Neural progenitor cell (in vitro differentiated cells): ENCODE data around the gene KIAA1958. TPM values are rescaled to one million over a fixed set of nuclear protein-coding genes. Genes with fewer than 3 reads are reported as not detected.

ENCODE experiments used
- DNase-seq: peaks from one replicate; pipeline ENCODE4 v3.0.0-alpha.2; 2016; ENCODE audit warnings: low spot score
- H2AFZ ChIP-seq: fragments of 200-600 bp; sonication (generic); replicated peaks from 2 replicates; pipeline ENCODE4 v1.6.1; 2016; ENCODE audit warnings: antibody characterized with exemption
- H3F3A ChIP-seq: fragments of 200-600 bp; sonication (generic); 2 replicates; pipeline ENCODE4 v1.6.1; 2016; ENCODE audit warnings: antibody characterized with exemption, low read depth
- H3K27ac ChIP-seq: fragments of 200-600 bp; sonication (generic); 2 replicates; pipeline ENCODE4 v1.5.1; 2016; ENCODE audit warnings: mild to moderate bottlenecking
- H3K27me3 ChIP-seq: fragments of 200-600 bp; sonication (generic); 2 replicates; pipeline ENCODE4 v1.6.1; 2016; ENCODE audit warnings: mild to moderate bottlenecking, moderate library complexity
- H3K36me3 ChIP-seq: fragments of 200-600 bp; sonication (generic); 2 replicates; pipeline ENCODE4 v1.5.1; 2016
- H3K4me1 ChIP-seq: fragments of 200-600 bp; sonication (generic); 2 replicates; pipeline ENCODE4 v1.6.1; 2016; ENCODE audit warnings: mixed run types
- H3K4me2 ChIP-seq: fragments of 200-600 bp; sonication (generic); 2 replicates; pipeline ENCODE4 v1.6.1; 2016
- H3K4me3 ChIP-seq: fragments of 200-600 bp; sonication (generic); 2 replicates; pipeline ENCODE4 v1.5.1; 2016
- H3K79me2 ChIP-seq: fragments of 200-600 bp; sonication (generic); 2 replicates; pipeline ENCODE4 v1.6.1; 2016; ENCODE audit warnings: low read depth
- H3K9ac ChIP-seq: fragments of 200-600 bp; sonication (generic); 2 replicates; pipeline ENCODE4 v1.6.1; 2016
- H3K9me3 ChIP-seq: fragments of 200-600 bp; sonication (generic); 2 replicates; pipeline ENCODE4 v1.5.1; 2016; ENCODE audit warnings: low read depth
- H4K20me1 ChIP-seq: fragments of 200-600 bp; sonication (generic); 2 replicates; pipeline ENCODE4 v1.6.1; 2016; ENCODE audit warnings: low read depth
- H3K27ac Mint-ChIP-seq: 3 replicates; pipeline ENCODE4 v1.8.0; 2021; ENCODE audit warnings: mixed read lengths
- H3K27me3 Mint-ChIP-seq: 2 replicates; pipeline ENCODE4 v1.8.0; 2022; ENCODE audit warnings: low read depth, mild to moderate bottlenecking, inconsistent platforms, moderate library complexity, mixed read lengths; ENCODE audit not compliant: insufficient read depth
- H3K36me3 Mint-ChIP-seq: 3 replicates; pipeline ENCODE4 v1.8.0; 2021; ENCODE audit warnings: mixed read lengths
- H3K4me1 Mint-ChIP-seq: 3 replicates; pipeline ENCODE4 v1.8.0; 2021; ENCODE audit warnings: mixed read lengths
- H3K4me3 Mint-ChIP-seq: 3 replicates; pipeline ENCODE4 v1.8.0; 2021; ENCODE audit warnings: mild to moderate bottlenecking, moderate library complexity, mixed read lengths
- H3K9me3 Mint-ChIP-seq: 3 replicates; pipeline ENCODE4 v1.8.0; 2020; ENCODE audit warnings: mixed read lengths
- EZH2 ChIP-seq: fragments of 200-600 bp; sonication (generic); IDR thresholded peaks from 2 replicates; pipeline ENCODE4 v1.6.1; 2017; ENCODE audit warnings: antibody characterized with exemption, mild to moderate bottlenecking, moderate library complexity
- EZH2phosphoT487 ChIP-seq: fragments of 200-600 bp; sonication (generic); IDR thresholded peaks from 2 replicates; pipeline ENCODE4 v1.6.1; 2017; ENCODE audit warnings: antibody characterized with exemption
- total RNA-seq: library from RNA; depleted of rRNA; stranded (reverse); fragments of >200 nt; gene quantifications from 2 replicates; pipeline ENCODE4 v1.2.3, GENCODE V29; 2015; ENCODE audit warnings: low replicate concordance
- TF ChIP-seq, protein P1 (sequence below): fragments of 200-600 bp; sonication (generic); IDR thresholded peaks from 2 replicates; pipeline ENCODE4 v1.5.1; 2017; ENCODE audit warnings: antibody characterized with exemption, mild to moderate bottlenecking

KIAA1958 gene
- total RNA-seq, 1 donor from 2014 or later: 31.4 TPM

- H3F3A ChIP-seq: peaks cover 26% of the 10 kb centered on the region
- no peak overlapping the region for H3K4me3 ChIP-seq
- H3K27ac ChIP-seq: no peak overlapping the region
- no peaks in the 10 kb centered on the region for H3K9me3 ChIP-seq
- peaks cover 22% of the 10 kb centered on the region for H3K4me1 Mint-ChIP-seq
- peaks cover 7% of the 10 kb centered on the region for H3K27me3 Mint-ChIP-seq
- no peak overlapping the region for H3K4me3 Mint-ChIP-seq
- H4K20me1 ChIP-seq: peaks cover 94% of the 10 kb centered on the region
- H3K9me3 Mint-ChIP-seq: peaks cover 8% of the 10 kb centered on the region
- no peak for TF ChIP-seq EZH2
- TF ChIP-seq EZH2phosphoT487: no peak
- TF ChIP-seq, protein P1, sequence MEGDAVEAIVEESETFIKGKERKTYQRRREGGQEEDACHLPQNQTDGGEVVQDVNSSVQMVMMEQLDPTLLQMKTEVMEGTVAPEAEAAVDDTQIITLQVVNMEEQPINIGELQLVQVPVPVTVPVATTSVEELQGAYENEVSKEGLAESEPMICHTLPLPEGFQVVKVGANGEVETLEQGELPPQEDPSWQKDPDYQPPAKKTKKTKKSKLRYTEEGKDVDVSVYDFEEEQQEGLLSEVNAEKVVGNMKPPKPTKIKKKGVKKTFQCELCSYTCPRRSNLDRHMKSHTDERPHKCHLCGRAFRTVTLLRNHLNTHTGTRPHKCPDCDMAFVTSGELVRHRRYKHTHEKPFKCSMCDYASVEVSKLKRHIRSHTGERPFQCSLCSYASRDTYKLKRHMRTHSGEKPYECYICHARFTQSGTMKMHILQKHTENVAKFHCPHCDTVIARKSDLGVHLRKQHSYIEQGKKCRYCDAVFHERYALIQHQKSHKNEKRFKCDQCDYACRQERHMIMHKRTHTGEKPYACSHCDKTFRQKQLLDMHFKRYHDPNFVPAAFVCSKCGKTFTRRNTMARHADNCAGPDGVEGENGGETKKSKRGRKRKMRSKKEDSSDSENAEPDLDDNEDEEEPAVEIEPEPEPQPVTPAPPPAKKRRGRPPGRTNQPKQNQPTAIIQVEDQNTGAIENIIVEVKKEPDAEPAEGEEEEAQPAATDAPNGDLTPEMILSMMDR: no peak
- peaks cover 97% of the 10 kb centered on the region for H3K79me2 ChIP-seq
- no peak overlapping the region for H2AFZ ChIP-seq
- no peak overlapping the region for H3K27ac Mint-ChIP-seq
- no peak overlapping the region for H3K9ac ChIP-seq
- H3K27me3 ChIP-seq: no peaks in the 10 kb centered on the region
- no peak overlapping the region for H3K4me2 ChIP-seq
- no peaks in the 10 kb centered on the region for H3K36me3 ChIP-seq
- peaks cover 25% of the 10 kb centered on the region for H3K36me3 Mint-ChIP-seq
- peaks cover 55% of the 10 kb centered on the region for H3K4me1 ChIP-seq
- DNase-seq: no peak
These were observed 66.7 kb downstream of the KIAA1958 start for GRCh38 chr9:112553256-112553826.

GRCh38 chr9:112554516-112554915 is 67.9 kb downstream of the KIAA1958 start:
- peaks cover 26% of the 10 kb centered on the region for H3F3A ChIP-seq
- peaks cover 93% of the 10 kb centered on the region for H4K20me1 ChIP-seq
- H3K4me1 ChIP-seq: peaks cover 44% of the 10 kb centered on the region
- H3K9me3 Mint-ChIP-seq: peaks cover 8% of the 10 kb centered on the region
- H3K27ac ChIP-seq: no peak overlapping the region
- H3K27me3 ChIP-seq: no peaks in the 10 kb centered on the region
- peaks cover 7% of the 10 kb centered on the region for H3K27me3 Mint-ChIP-seq
- DNase-seq: no peak
- no peak overlapping the region for H3K27ac Mint-ChIP-seq
- peaks cover 19% of the 10 kb centered on the region for H3K4me1 Mint-ChIP-seq
- no peaks in the 10 kb centered on the region for H3K36me3 ChIP-seq
- no peak overlapping the region for H3K4me3 ChIP-seq
- H3K9ac ChIP-seq: no peak overlapping the region
- TF ChIP-seq EZH2 (no peak), EZH2phosphoT487 (no peak)
- TF ChIP-seq, protein P1: no peak
- H3K79me2 ChIP-seq: peaks cover 97% of the 10 kb centered on the region
- H3K9me3 ChIP-seq: no peaks in the 10 kb centered on the region
- H3K4me3 Mint-ChIP-seq: no peak overlapping the region
- H3K36me3 Mint-ChIP-seq: peaks cover 23% of the 10 kb centered on the region
- no peak overlapping the region for H3K4me2 ChIP-seq
- no peak overlapping the region for H2AFZ ChIP-seq

DNA sequence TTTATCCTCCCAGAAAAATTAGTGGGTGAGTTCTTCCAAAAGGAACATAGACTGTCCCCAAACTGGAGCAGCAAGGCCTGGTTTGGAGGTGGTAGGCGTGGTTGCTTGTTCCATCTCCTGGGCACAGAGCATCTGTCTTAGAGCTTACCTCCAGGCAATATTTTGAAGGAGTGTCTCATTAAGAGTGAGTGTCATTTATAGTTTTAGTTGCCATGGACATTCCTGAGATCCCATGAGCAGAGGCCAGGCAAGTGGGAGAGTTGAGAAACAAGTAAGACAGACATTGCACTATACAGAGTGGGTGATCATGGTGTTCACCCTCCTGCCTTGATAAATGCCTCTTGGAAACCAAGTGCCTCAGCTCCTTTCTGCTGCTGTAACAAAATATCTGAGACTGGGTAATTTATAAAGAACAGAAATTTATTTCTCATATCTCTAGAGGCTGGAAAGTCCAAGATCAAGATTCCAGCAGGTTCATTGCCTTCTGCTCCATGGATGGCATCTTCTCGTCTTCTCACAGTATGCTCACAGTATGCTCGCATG is 68.5 kb downstream of the KIAA1958 start:
- no peak overlapping the region for H3K4me3 ChIP-seq
- H3K79me2 ChIP-seq: peaks cover 97% of the 10 kb centered on the region
- H3K4me1 Mint-ChIP-seq: peaks cover 13% of the 10 kb centered on the region
- no peak overlapping the region for H3K27ac ChIP-seq
- H3K4me1 ChIP-seq: peaks cover 38% of the 10 kb centered on the region
- no peak overlapping the region for H3K4me3 Mint-ChIP-seq
- TF ChIP-seq EZH2phosphoT487 (no peak), EZH2 (no peak)
- TF ChIP-seq, protein P1: no peak
- peaks cover 26% of the 10 kb centered on the region for H3F3A ChIP-seq
- H3K9me3 ChIP-seq: no peaks in the 10 kb centered on the region
- peaks cover 7% of the 10 kb centered on the region for H3K27me3 Mint-ChIP-seq
- peaks cover 8% of the 10 kb centered on the region for H3K9me3 Mint-ChIP-seq
- H2AFZ ChIP-seq: no peak overlapping the region
- H3K27me3 ChIP-seq: no peaks in the 10 kb centered on the region
- H3K4me2 ChIP-seq: no peak overlapping the region
- peaks cover 88% of the 10 kb centered on the region for H4K20me1 ChIP-seq
- H3K36me3 ChIP-seq: no peaks in the 10 kb centered on the region
- no peak overlapping the region for H3K27ac Mint-ChIP-seq
- no peak for DNase-seq
- H3K36me3 Mint-ChIP-seq: peaks cover 18% of the 10 kb centered on the region
- H3K9ac ChIP-seq: no peak overlapping the region
